ENCODE measurements around the gene ELP5.

ELP5 gene

GRCh38 chr17:7249830-7250229 is 2.2 kb upstream of the ELP5 start:
- H3K4me3 ChIP-seq (ENCODE audit: low read depth, low read length), result peak overlapping the region; percentile 99
- TF ChIP-seq CTCF (IDR thresholded peaks at IDR 0.05; ENCODE audit: borderline replicate concordance, insufficient read depth, low read depth, low read length), result no peak

- TF ChIP-seq CTCF (IDR thresholded peaks at IDR 0.05; ENCODE audit: borderline replicate concordance, insufficient read depth, low read depth, low read length), result no peak
Measured at GRCh38 chr17:7250695-7251627, 1.1 kb upstream of the ELP5 start.

GRCh38 chr17:7251661-7252175 is 297 bp upstream of the ELP5 start, which contains the start of gene CTDNEP1:
CTDNEP1 (minus strand) TSS chr17:7251734; CDS start chr17:7251296, 438 bp downstream.
- TF ChIP-seq CTCF (IDR thresholded peaks at IDR 0.05; ENCODE audit: borderline replicate concordance, insufficient read depth, low read depth, low read length), result no peak
- H3K4me3 ChIP-seq (ENCODE audit: low read depth, low read length), result peak within 1 kb of the TSS; percentile 99

More at GRCh38 chr17:7250695-7251627, 1.1 kb upstream of the ELP5 start:
- peak overlapping the region; percentile 99 for H3K4me3 ChIP-seq (ENCODE audit: low read depth, low read length)

- H3K4me3 ChIP-seq (ENCODE audit: low read depth, low read length), result peak overlapping the region; percentile 71
- TF ChIP-seq CTCF (IDR thresholded peaks at IDR 0.05; ENCODE audit: borderline replicate concordance, insufficient read depth, low read depth, low read length), result no peak
Measured at GRCh38 chr17:7253082-7253481, 1.1 kb downstream of the ELP5 start.

- no peak overlapping the region for H3K4me3 ChIP-seq (ENCODE audit: low read depth, low read length)
- no peak for TF ChIP-seq CTCF (IDR thresholded peaks at IDR 0.05; ENCODE audit: borderline replicate concordance, insufficient read depth, low read depth, low read length)
Measured at GRCh38 chr17:7254511-7254910, 2.5 kb downstream of the ELP5 start.

GRCh38 chr17:7256766-7257456 is 4.9 kb downstream of the ELP5 start:
- no peak for TF ChIP-seq CTCF (IDR thresholded peaks at IDR 0.05; ENCODE audit: borderline replicate concordance, insufficient read depth, low read depth, low read length)
- no peak overlapping the region for H3K4me3 ChIP-seq (ENCODE audit: low read depth, low read length)
